GM12892 (cell line): ENCODE data around the gene TNRC6B.

Experiments used
- POLR2A ChIP-seq: IDR thresholded peaks from 2 replicates; pipeline ENCODE4 v1.6.1; 2011; ENCODE audit warnings: low read depth, low read length, control low read depth
- POLR2AphosphoS5 ChIP-seq: IDR thresholded peaks from 2 replicates; pipeline ENCODE4 v1.6.1; 2011; ENCODE audit warnings: low read depth, low read length, control low read depth

- TF ChIP-seq POLR2A (no peak), POLR2AphosphoS5 (no peak)
Measured at GRCh38 chr22:40212121-40212520, 34.4 kb downstream of the TNRC6B start.
